GM19240 (cell line): ENCODE data around the gene AQP6.
"Not testable (repeated sequence)": the region's sequence is repeated elsewhere in the genome, so short reads cannot be mapped to it uniquely, and the experiment has no call there.

Experiments used
- DNase-seq: peaks from one replicate; pipeline ENCODE4 v3.0.0; 2011; ENCODE audit warnings: low spot score; ENCODE audit not compliant: insufficient read length

Gene AQP6

GRCh38 chr12:49989400-49989799 is 16.7 kb downstream of the AQP6 start:
- DNase-seq, result not testable (repeated sequence)

GRCh38 chr12:49990273-49990672 is 17.5 kb downstream of the AQP6 start:
- DNase-seq, result no peak

- no peak for DNase-seq
Measured at GRCh38 chr12:49998453-49998852, 25.7 kb downstream of the AQP6 start.

GRCh38 chr12:50003595-50003994 is 30.8 kb downstream of the AQP6 start:
- no peak for DNase-seq

- no peak for DNase-seq
Measured at GRCh38 chr12:50004696-50005095, 31.9 kb downstream of the AQP6 start.

- no peak for DNase-seq
Measured at GRCh38 chr12:50005175-50005574, 32.4 kb downstream of the AQP6 start.

- no peak for DNase-seq
Measured at GRCh38 chr12:50006280-50006679, 33.5 kb downstream of the AQP6 start.

GRCh38 chr12:50006754-50007442 is 34.2 kb downstream of the AQP6 start:
- DNase-seq, result no peak

GRCh38 chr12:50013361-50014147 is 40.8 kb downstream of the AQP6 start:
- DNase-seq, result no peak

GRCh38 chr12:50014342-50014741 is 41.6 kb downstream of the AQP6 start:
- DNase-seq, result no peak

- DNase-seq, result no peak
Measured at GRCh38 chr12:50016501-50017475, 44.0 kb downstream of the AQP6 start.

- no peak for DNase-seq
Measured at GRCh38 chr12:50017641-50018040, 44.9 kb downstream of the AQP6 start.

GRCh38 chr12:50018154-50018553 is 45.4 kb downstream of the AQP6 start:
- DNase-seq, result no peak

GRCh38 chr12:50018968-50019367 is 46.2 kb downstream of the AQP6 start:
- DNase-seq, result no peak

GRCh38 chr12:50019524-50019923 is 46.8 kb downstream of the AQP6 start:
- DNase-seq, result no peak

GRCh38 chr12:50021031-50021430 is 48.3 kb downstream of the AQP6 start:
- DNase-seq, result no peak

GRCh38 chr12:50022903-50023302 is 50.2 kb downstream of the AQP6 start:
- no peak for DNase-seq

- DNase-seq, result no peak
Measured at GRCh38 chr12:50024227-50024626, 51.5 kb downstream of the AQP6 start.

- no peak for DNase-seq
Measured at GRCh38 chr12:50024805-50025186, 52.0 kb downstream of the AQP6 start.

- peak; percentile 96 for DNase-seq
Measured at GRCh38 chr12:50025187-50026059, 52.7 kb downstream of the AQP6 start, which contains the start of gene RACGAP1. RACGAP1 (minus strand) TSS chr12:50025494; CDS start chr12:50016715, 8,779 bp downstream.

GRCh38 chr12:50026691-50027090 is 53.9 kb downstream of the AQP6 start:
- no peak for DNase-seq
